ENCODE results near the gene SLC46A1. TPM values are rescaled to one million over a fixed set of nuclear protein-coding genes. Genes with fewer than 3 reads are reported as not detected.

Gene SLC46A1
- total and polyA plus RNA-seq, 9 of the 15 experiments (the other 6 are each of a cell fraction or from before 2014, with no cell fraction given): 0.24 to 5.5 (median 3.1) TPM

- ChIA-PET POLR2A (interaction anchor here (0.7 to 1.2 kb wide), 2 partner anchors 58 to 186 kb away, joined by 3 to 4 read pairs; no protein-coding TSS in a partner anchor), CTCF (ENCODE audit: low intra/inter-chr PET ratio) (no interaction called here)
- H3K27ac ChIP-seq (ENCODE audit: extremely low read depth, low read depth, low read length): no peak overlapping the region
- BruUV-seq (replicated peaks): no TSS peak
- peaks cover 8 to 21% of the 10 kb centered on the region in 2 experiments; a peak in 3 of 5 replicates for H3K4me1 ChIP-seq (replicated peaks in 1 of 2; ENCODE audit: control insufficient read depth in 2 of 2, insufficient read depth in 2 of 2, low read length in 2 of 2)
- peaks cover 14% of the 10 kb centered on the region; the same call in 1 of the 3 replicates for H3K36me3 ChIP-seq (ENCODE audit: control insufficient read depth, insufficient read depth, low read length)
- H3K4me3 ChIP-seq: peak overlapping the region; percentile 66
- no peaks in the 10 kb centered on the region for H4K20me1 ChIP-seq (replicated peaks; ENCODE audit: control insufficient read depth, insufficient read depth, low read length)
- ATAC-seq: peak; percentile 14
- peak overlapping the region; percentile 97 for H2AFZ ChIP-seq (ENCODE audit: low read depth, low read length)
- in situ Hi-C loops (cut with MboI) (no loop called here), intact Hi-C loops (cut with micrococcal nuclease) (no loop called here)
- H3K79me2 ChIP-seq (ENCODE audit: control insufficient read depth, insufficient read depth, low read length): peaks cover 2% of the 10 kb centered on the region; the same call in 1 of the 3 replicates
- FAIRE-seq: peak; percentile 81
- no peaks in the 10 kb centered on the region for H3K9me3 ChIP-seq (replicated peaks; ENCODE audit: control insufficient read depth, insufficient read depth, low read depth, low read length)
- TF ChIP-seq RCOR1 (IDR thresholded peaks at IDR 0.05; ENCODE audit: borderline replicate concordance in 1 of 2, low read depth in 2 of 2, low read length in 2 of 2): 0 out of 4 replicates have a peak, but pooled peaks of 1 of the 2 experiments have one; percentile 18
- peak; percentile 53 for TF ChIP-seq BCOR (IDR thresholded peaks at IDR 0.05)
- TF ChIP-seq ZBTB7A (IDR thresholded peaks at IDR 0.05; ENCODE audit: borderline replicate concordance, control insufficient read depth, low read depth, low read length): 0 out of 2 replicates have a peak, but pooled peaks have one; percentile 2
- no peak for TF ChIP-seq GABPB2 (CRISPR knock-in tag; conservative IDR thresholded peaks at IDR 0.05)
- TF ChIP-seq ZBTB11 (CRISPR knock-in tag; IDR thresholded peaks at IDR 0.05): 0 out of 6 replicates have a peak, but pooled peaks of 1 of the 3 experiments have one; percentile 34
- H3K27me3 ChIP-seq (ENCODE audit: control insufficient read depth in 2 of 2, insufficient read depth in 2 of 2, low read length in 2 of 2): peaks cover 0 to 3% of the 10 kb centered on the region in 2 experiments; a peak in 1 of 5 replicates
- H3K9ac ChIP-seq (ENCODE audit: insufficient read depth in 1 of 2, low read depth in 2 of 2, low read length in 2 of 2): peak overlapping the region; percentile 62 to 94; a peak in 3 of 4 replicates
- peak in 1 of 4 experiments; percentile 18 for DNase-seq (ENCODE audit: extremely low read depth in 1 of 4, low spot score in 3 of 4)
- H3K4me2 ChIP-seq (ENCODE audit: insufficient read depth, low read length): peak overlapping the region; percentile 77
- H3K9me1 ChIP-seq (ENCODE audit: control insufficient read depth, insufficient read depth, low read length): peaks cover 3% of the 10 kb centered on the region
- WGBS (ENCODE audit: insufficient coverage, low coverage, missing lambda C conversion rate): 25% methylated on average over 9 of the region's 9 CpGs
Observed at GRCh38 chr17:28406473-28406814, 432 bp upstream of the SLC46A1 start.

Measured in K562 (cell line).